ENCODE data around the gene CALM1.

CALM1 gene

DNA sequence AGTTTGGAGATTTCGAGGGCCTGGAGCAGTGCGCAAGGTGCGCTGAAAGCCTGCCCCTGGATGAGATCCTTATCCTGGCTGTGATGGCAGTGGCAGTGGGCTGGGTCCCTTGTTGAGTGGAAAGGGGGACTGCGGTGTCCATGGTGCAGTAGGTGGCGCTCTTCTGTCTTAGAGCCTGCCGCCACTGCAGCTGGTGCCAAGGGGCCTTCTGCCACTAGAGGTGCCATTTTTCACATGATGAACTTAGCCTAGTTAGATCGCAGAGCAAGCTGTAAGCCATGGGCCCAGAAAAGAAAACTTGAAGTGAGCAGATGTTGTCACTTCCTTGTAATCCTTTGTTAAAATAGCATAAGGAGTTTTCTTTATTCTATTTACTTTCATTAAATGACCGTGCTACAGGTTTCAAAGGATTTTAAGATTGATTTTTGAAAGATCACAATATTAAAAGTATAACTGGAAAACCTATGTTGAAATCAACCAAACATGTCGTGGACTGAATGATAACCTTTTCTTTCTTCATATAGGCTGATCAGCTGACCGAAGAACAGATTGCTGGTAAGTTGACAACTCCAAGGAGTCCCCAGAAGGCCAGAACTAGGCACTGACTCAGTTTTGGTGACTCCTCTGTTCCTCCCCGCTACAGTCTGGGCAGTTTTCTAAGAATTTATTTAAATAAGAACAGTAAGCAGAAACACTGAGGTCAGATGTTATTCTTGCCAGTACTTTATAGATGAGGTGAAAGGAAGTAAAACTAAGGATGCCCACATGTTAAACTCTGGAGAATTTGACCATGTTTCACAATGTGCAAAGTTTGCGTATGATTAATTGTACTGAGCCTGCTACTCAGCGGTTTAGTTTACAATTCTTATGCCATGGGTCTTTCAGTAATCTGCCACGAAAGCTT is 3.0 kb downstream of the CALM1 start (continued):
- TF ChIP-seq, protein P1, sequence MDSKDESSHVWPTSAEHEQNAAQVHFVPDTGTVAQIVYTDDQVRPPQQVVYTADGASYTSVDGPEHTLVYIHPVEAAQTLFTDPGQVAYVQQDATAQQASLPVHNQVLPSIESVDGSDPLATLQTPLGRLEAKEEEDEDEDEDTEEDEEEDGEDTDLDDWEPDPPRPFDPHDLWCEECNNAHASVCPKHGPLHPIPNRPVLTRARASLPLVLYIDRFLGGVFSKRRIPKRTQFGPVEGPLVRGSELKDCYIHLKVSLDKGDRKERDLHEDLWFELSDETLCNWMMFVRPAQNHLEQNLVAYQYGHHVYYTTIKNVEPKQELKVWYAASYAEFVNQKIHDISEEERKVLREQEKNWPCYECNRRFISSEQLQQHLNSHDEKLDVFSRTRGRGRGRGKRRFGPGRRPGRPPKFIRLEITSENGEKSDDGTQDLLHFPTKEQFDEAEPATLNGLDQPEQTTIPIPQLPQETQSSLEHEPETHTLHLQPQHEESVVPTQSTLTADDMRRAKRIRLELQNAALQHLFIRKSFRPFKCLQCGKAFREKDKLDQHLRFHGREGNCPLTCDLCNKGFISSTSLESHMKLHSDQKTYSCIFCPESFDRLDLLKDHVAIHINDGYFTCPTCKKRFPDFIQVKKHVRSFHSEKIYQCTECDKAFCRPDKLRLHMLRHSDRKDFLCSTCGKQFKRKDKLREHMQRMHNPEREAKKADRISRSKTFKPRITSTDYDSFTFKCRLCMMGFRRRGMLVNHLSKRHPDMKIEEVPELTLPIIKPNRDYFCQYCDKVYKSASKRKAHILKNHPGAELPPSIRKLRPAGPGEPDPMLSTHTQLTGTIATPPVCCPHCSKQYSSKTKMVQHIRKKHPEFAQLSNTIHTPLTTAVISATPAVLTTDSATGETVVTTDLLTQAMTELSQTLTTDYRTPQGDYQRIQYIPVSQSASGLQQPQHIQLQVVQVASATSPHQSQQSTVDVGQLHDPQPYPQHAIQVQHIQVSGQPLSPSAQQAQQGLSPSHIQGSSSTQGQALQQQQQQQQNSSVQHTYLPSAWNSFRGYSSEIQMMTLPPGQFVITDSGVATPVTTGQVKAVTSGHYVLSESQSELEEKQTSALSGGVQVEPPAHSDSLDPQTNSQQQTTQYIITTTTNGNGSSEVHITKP (tag by site-specific recombination; IDR thresholded peaks at IDR 0.05), result peak; percentile 53; the same call in 1 of the 2 replicates
- 0 out of 2 replicates have a peak, but pooled peaks have one; percentile 35 for TF ChIP-seq ZNF558 (tag by site-specific recombination; IDR thresholded peaks at IDR 0.05)
- TF ChIP-seq YY2 (tag by site-specific recombination; IDR thresholded peaks at IDR 0.05), result peak; percentile 60; the same call in 1 of the 2 replicates
- peak; percentile 78 for TF ChIP-seq ZEB2 (tag by site-specific recombination; IDR thresholded peaks at IDR 0.05)
- TF ChIP-seq ZNF366 (tag by site-specific recombination; conservative IDR thresholded peaks at IDR 0.05), result 0 out of 2 replicates have a peak, but pooled peaks have one; percentile 34
- TF ChIP-seq ZNF391 (tag by site-specific recombination; IDR thresholded peaks at IDR 0.05; ENCODE audit: borderline replicate concordance, low read depth), result peak; percentile 90; the same call in 1 of the 2 replicates
- TF ChIP-seq, protein P2, sequence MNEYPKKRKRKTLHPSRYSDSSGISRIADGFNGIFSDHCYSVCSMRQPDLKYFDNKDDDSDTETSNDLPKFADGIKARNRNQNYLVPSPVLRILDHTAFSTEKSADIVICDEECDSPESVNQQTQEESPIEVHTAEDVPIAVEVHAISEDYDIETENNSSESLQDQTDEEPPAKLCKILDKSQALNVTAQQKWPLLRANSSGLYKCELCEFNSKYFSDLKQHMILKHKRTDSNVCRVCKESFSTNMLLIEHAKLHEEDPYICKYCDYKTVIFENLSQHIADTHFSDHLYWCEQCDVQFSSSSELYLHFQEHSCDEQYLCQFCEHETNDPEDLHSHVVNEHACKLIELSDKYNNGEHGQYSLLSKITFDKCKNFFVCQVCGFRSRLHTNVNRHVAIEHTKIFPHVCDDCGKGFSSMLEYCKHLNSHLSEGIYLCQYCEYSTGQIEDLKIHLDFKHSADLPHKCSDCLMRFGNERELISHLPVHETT (tag by site-specific recombination; IDR thresholded peaks at IDR 0.05), result peak; percentile 80; the same call in 1 of the 2 replicates
- TF ChIP-seq, protein P3, sequence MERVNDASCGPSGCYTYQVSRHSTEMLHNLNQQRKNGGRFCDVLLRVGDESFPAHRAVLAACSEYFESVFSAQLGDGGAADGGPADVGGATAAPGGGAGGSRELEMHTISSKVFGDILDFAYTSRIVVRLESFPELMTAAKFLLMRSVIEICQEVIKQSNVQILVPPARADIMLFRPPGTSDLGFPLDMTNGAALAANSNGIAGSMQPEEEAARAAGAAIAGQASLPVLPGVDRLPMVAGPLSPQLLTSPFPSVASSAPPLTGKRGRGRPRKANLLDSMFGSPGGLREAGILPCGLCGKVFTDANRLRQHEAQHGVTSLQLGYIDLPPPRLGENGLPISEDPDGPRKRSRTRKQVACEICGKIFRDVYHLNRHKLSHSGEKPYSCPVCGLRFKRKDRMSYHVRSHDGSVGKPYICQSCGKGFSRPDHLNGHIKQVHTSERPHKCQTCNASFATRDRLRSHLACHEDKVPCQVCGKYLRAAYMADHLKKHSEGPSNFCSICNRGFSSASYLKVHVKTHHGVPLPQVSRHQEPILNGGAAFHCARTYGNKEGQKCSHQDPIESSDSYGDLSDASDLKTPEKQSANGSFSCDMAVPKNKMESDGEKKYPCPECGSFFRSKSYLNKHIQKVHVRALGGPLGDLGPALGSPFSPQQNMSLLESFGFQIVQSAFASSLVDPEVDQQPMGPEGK (tag by site-specific recombination; IDR thresholded peaks at IDR 0.05), result peak; percentile 76
- TF ChIP-seq GLI4 (tag by site-specific recombination; IDR thresholded peaks at IDR 0.05), result no peak
- peak; percentile 67 for TF ChIP-seq YY1 (tag by site-specific recombination; IDR thresholded peaks at IDR 0.05)
- no peak for TF ChIP-seq ZNF529 (tag by site-specific recombination; IDR thresholded peaks at IDR 0.05; ENCODE audit: insufficient replicate concordance)
- no peak for TF ChIP-seq SP2 (tag by site-specific recombination; IDR thresholded peaks at IDR 0.05)
- TF ChIP-seq ZNF202 (tag by site-specific recombination; IDR thresholded peaks at IDR 0.05; ENCODE audit: borderline replicate concordance), result no peak
- peak; percentile 40; the same call in 1 of the 2 replicates for TF ChIP-seq SCRT1 (tag by site-specific recombination; IDR thresholded peaks at IDR 0.05; ENCODE audit: borderline replicate concordance)
- TF ChIP-seq ZNF138 (tag by site-specific recombination; IDR thresholded peaks at IDR 0.05; ENCODE audit: borderline replicate concordance), result no peak
- TF ChIP-seq, protein P4, sequence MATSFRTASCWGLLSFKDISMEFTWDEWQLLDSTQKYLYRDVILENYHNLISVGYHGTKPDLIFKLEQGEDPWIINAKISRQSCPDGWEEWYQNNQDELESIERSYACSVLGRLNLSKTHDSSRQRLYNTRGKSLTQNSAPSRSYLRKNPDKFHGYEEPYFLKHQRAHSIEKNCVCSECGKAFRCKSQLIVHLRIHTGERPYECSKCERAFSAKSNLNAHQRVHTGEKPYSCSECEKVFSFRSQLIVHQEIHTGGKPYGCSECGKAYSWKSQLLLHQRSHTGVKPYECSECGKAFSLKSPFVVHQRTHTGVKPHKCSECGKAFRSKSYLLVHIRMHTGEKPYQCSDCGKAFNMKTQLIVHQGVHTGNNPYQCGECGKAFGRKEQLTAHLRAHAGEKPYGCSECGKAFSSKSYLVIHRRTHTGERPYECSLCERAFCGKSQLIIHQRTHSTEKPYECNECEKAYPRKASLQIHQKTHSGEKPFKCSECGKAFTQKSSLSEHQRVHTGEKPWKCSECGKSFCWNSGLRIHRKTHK (tag by site-specific recombination; IDR thresholded peaks at IDR 0.05), result no peak
- TF ChIP-seq SP3 (tag by site-specific recombination; IDR thresholded peaks at IDR 0.05), result 0 out of 2 replicates have a peak, but pooled peaks have one; percentile 28
- TF ChIP-seq ZNF10 (tag by site-specific recombination; IDR thresholded peaks at IDR 0.05), result no peak
- no peak for TF ChIP-seq ZNF423 (tag by site-specific recombination; IDR thresholded peaks at IDR 0.05)
- TF ChIP-seq ZNF184 (tag by site-specific recombination; IDR thresholded peaks at IDR 0.05), result peak; percentile 49; the same call in 1 of the 2 replicates
- TF ChIP-seq ZBTB48 (tag by site-specific recombination; IDR thresholded peaks at IDR 0.05), result peak; percentile 92
- TF ChIP-seq ZFP37 (tag by site-specific recombination; IDR thresholded peaks at IDR 0.05), result peak; percentile 76; the same call in 1 of the 2 replicates
- TF ChIP-seq, protein P5, sequence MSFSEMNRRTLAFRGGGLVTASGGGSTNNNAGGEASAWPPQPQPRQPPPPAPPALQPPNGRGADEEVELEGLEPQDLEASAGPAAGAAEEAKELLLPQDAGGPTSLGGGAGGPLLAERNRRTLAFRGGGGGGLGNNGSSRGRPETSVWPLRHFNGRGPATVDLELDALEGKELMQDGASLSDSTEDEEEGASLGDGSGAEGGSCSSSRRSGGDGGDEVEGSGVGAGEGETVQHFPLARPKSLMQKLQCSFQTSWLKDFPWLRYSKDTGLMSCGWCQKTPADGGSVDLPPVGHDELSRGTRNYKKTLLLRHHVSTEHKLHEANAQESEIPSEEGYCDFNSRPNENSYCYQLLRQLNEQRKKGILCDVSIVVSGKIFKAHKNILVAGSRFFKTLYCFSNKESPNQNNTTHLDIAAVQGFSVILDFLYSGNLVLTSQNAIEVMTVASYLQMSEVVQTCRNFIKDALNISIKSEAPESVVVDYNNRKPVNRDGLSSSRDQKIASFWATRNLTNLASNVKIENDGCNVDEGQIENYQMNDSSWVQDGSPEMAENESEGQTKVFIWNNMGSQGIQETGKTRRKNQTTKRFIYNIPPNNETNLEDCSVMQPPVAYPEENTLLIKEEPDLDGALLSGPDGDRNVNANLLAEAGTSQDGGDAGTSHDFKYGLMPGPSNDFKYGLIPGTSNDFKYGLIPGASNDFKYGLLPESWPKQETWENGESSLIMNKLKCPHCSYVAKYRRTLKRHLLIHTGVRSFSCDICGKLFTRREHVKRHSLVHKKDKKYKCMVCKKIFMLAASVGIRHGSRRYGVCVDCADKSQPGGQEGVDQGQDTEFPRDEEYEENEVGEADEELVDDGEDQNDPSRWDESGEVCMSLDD (tag by site-specific recombination; IDR thresholded peaks at IDR 0.05), result no peak
- TF ChIP-seq GLIS1 (tag by site-specific recombination; IDR thresholded peaks at IDR 0.05), result no peak
- TF ChIP-seq ZNF660 (tag by site-specific recombination; IDR thresholded peaks at IDR 0.05), result peak; percentile 95
- TF ChIP-seq ZNF530 (tag by site-specific recombination; IDR thresholded peaks at IDR 0.05; ENCODE audit: low read depth), result no peak
- TF ChIP-seq ZNF274 (IDR thresholded peaks at IDR 0.05; ENCODE audit: low read length), result no peak
- no peak for TF ChIP-seq ZNF274 (tag by site-specific recombination; IDR thresholded peaks at IDR 0.05; ENCODE audit: borderline replicate concordance)

Data from HEK293 (cell line).